Stimulated activated CD8-positive, alpha-beta memory T cell treated with anti-CD3 and anti-CD28 coated beads, Interleukin-15, amount 100 ng/mL, for 24 hours (primary cell): Measurements from ENCODE around the gene ACP2.
"Not testable (repeated sequence)": the region's sequence is repeated elsewhere in the genome, so short reads cannot be mapped to it uniquely, and the experiment has no call there.

Experiments used
- DNase-seq: peaks from one replicate; pipeline ENCODE4 v3.0.0-alpha.2; 2020; ENCODE audit warnings: low read depth

The ACP2 gene

DNA sequence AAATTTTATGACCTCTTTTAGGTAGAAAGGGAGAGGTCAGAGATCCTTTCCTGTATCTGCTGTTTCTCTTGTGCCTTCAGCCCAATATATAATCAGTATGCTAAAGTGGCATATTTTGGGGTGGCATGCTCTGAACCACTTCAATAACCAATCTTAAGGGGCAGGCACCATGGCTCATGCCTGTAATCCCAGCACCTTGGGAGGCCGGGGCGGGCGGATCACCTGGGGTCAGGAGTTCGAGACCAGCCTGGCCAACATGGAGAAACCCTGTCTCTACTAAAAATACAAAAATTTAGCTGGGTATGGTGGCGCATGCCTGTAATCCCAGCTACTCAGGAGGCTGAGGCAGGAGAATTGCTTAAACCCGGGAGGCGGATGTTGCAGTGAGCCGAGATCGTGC is 50.5 kb downstream of the ACP2 start:
- not testable (repeated sequence) for DNase-seq

GRCh38 chr11:47192111-47192510 is 56.5 kb downstream of the ACP2 start:
- no peak for DNase-seq

DNA sequence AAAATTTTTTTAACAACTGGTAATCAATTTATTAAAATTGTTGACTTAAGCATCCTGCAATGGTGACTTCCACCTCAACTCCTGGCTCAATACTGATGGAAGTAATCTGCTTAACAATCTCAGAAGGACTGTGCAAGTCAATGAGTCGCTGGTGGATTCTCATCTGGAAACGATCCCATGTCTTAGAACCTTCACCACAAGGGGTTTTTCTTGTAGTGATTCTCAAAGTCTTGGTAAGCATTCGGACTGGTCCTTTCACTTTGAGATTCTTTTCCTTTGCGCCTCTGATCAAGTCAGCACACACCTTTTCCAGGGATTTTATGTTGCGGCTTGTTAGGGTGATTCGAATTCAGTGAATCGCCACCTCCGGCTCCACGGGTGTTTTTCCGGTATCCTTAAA is 57.5 kb downstream of the ACP2 start:
- DNase-seq = not testable (repeated sequence)
